GM19467 (cell line): ENCODE measurements around the gene WDR27.
"Not testable (repeated sequence)": the region's sequence is repeated elsewhere in the genome, so short reads cannot be mapped to it uniquely, and the experiment has no call there.

ENCODE experiments used
- ATAC-seq: cut with Tn5 transposase; IDR thresholded peaks from one replicate; pipeline ENCODE4 v1.9.1; 2021; ENCODE audit warnings: mild to moderate bottlenecking, moderate library complexity; ENCODE audit not compliant: unreplicated experiment

WDR27 gene

GRCh38 chr6:169664227-169664626, 37.6 kb downstream of the WDR27 start:
- ATAC-seq, result no peak

GRCh38 chr6:169663468-169663867, 38.4 kb downstream of the WDR27 start:
- no peak for ATAC-seq

GRCh38 chr6:169661391-169661756, 40.5 kb downstream of the WDR27 start:
- ATAC-seq, result no peak

GRCh38 chr6:169660751-169661390, 41.0 kb downstream of the WDR27 start:
- ATAC-seq, result no peak

- no peak for ATAC-seq
Measured at GRCh38 chr6:169659820-169660610, 41.8 kb downstream of the WDR27 start.

- no peak for ATAC-seq
Measured at GRCh38 chr6:169657284-169657610, 44.6 kb downstream of the WDR27 start.

GRCh38 chr6:169656546-169657283, 45.1 kb downstream of the WDR27 start:
- ATAC-seq, result no peak

- ATAC-seq, result peak; percentile 80
Measured at GRCh38 chr6:169654598-169655391, 47.0 kb downstream of the WDR27 start.

GRCh38 chr6:169653691-169654090, 48.1 kb downstream of the WDR27 start:
- no peak for ATAC-seq

GRCh38 chr6:169652896-169653295, 48.9 kb downstream of the WDR27 start:
- ATAC-seq, result no peak

GRCh38 chr6:169651498-169651897, 50.3 kb downstream of the WDR27 start:
- ATAC-seq, result no peak

- no peak for ATAC-seq
Measured at GRCh38 chr6:169650959-169651292, 50.9 kb downstream of the WDR27 start.

- no peak for ATAC-seq
Measured at GRCh38 chr6:169650241-169650958, 51.4 kb downstream of the WDR27 start.

- no peak for ATAC-seq
Measured at GRCh38 chr6:169648617-169649016, 53.2 kb downstream of the WDR27 start.

GRCh38 chr6:169648092-169648491, 53.7 kb downstream of the WDR27 start:
- ATAC-seq, result no peak

- ATAC-seq, result no peak
Measured at GRCh38 chr6:169647637-169648036, 54.2 kb downstream of the WDR27 start.

GRCh38 chr6:169646906-169647567, 54.8 kb downstream of the WDR27 start:
- ATAC-seq, result no peak

GRCh38 chr6:169645459-169645858, 56.4 kb downstream of the WDR27 start:
- ATAC-seq, result not testable (repeated sequence)

GRCh38 chr6:169643521-169643920, 58.3 kb downstream of the WDR27 start:
- no peak for ATAC-seq

GRCh38 chr6:169642455-169642854, 59.4 kb downstream of the WDR27 start:
- no peak for ATAC-seq
